ENCODE measurements around the gene CLMP.
"Not testable (repeated sequence)": the region's sequence is repeated elsewhere in the genome, so short reads cannot be mapped to it uniquely, and the experiment has no call there.

The CLMP gene

GRCh38 chr11:123132881-123133280 is 62.2 kb downstream of the CLMP start:
- no peak for DNase-seq (ENCODE audit: low read depth in 2 of 2)

DNA sequence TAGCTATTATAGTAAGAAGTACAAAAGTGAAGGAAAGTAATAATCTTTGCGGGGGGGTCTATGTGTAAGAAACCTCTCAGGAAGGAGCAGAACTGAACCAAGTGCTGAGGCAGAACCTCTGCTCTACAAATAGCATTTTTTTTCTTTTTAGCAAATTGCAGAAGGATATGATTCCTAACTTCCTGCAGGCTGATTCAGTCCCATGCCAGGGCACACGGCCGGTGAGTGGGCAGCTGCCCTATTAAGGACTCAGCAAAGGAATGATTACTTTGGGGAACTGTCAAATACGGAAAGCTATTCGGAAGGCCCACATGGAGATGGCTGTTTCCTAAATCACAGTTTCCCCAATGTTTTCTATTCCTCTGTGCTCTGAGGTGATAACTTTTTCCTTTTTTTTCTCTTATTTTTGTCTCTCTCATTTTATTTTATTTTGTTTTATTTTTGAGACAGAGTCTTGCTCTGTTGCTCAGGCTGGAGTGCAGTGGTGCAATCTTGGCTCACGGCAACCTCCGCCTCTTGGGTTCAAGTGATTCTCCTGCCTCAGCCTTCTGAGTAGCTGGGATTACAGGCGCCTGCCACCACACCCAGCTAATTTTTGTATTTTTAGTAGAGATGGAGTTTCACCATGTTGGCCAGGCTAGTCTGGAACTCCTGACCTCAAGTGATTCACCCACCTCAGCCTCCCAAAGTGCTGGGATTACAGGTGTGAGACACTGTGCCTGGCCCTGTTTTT is 62.8 kb downstream of the CLMP start:
- not testable (repeated sequence) for DNase-seq (ENCODE audit: low read depth in 2 of 2)

GRCh38 chr11:123129920-123130319 is 65.1 kb downstream of the CLMP start:
- no peak for DNase-seq (ENCODE audit: low read depth in 2 of 2)

- DNase-seq (ENCODE audit: low read depth in 2 of 2), result no peak
Observed at GRCh38 chr11:123125169-123125568, 69.9 kb downstream of the CLMP start.

DNA sequence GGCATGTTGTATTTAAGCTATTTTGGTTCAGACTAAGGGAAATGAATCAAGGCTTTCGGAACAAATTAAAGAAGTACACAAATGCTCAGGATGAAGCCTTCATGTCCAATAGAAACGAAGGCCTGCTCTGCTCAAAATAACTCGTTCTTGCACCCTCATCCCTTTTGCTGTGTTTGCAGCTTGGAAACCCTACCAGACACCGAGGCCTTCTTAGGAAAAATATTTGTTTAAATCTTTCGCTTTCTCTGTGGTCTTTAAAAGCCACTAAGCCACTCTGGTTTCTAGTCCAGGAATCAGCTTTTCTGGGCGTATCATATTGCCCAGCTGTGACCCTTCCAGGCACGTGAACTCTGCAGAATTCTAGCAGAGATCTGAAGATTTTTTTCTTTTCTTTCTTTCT is 72.2 kb downstream of the CLMP start:
- no peak for DNase-seq (ENCODE audit: low read depth in 2 of 2)

GRCh38 chr11:123122341-123122740 is 72.7 kb downstream of the CLMP start:
- no peak for DNase-seq (ENCODE audit: low read depth in 2 of 2)

GRCh38 chr11:123116486-123116885 is 78.6 kb downstream of the CLMP start:
- DNase-seq (ENCODE audit: low read depth in 2 of 2), result no peak

DNA sequence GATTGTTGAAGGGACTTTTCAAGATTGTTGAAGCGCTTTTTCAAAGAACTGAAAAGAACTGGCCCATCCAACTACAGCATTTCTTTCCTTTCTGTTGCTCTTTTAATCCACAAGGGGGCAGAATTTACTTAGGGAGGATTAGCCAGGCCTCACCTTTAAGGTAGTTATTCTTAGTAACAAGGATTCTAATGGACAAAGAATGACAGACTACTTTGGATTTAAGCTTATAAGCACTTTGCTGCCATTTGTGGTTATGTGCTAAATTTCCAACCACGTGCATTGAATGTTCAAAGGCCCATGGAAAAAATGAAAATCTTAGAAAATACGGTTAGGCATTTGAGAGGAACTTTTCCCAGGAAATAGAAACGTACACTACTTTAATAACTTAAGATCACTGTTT is 83.6 kb downstream of the CLMP start:
- no peak for DNase-seq (ENCODE audit: low read depth in 2 of 2)

GRCh38 chr11:123110397-123110796 is 84.7 kb downstream of the CLMP start:
- no peak for DNase-seq (ENCODE audit: low read depth in 2 of 2)

DNA sequence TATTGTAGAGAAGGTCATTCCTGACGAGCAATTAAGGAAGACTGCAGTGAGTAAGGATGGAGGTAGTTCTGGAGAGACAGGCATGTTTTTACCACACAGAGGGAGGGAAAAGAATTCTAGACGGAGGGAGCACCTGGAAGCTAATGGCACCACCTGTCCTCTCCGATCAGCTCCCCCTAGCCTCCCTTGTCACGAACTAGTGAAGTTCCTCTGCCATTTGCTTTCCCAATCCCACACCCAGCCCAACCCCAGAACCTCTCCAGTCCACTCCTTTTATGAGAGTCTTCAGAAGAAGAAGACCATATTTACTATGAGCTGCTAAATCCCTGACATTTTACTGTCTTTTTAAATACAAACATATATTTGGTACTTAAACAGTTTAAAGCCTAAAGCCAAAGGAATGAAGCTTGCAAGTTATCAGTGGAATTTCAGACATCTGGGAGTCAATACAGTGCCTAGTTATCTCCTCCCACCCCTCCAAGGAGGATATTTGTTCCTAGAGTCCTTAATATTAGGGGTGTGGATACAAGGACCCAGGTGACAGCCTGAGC is 87.0 kb downstream of the CLMP start:
- no peak for DNase-seq (ENCODE audit: low read depth in 2 of 2)

GRCh38 chr11:123104697-123105096 is 90.4 kb downstream of the CLMP start:
- no peak for DNase-seq (ENCODE audit: low read depth in 2 of 2)

DNA sequence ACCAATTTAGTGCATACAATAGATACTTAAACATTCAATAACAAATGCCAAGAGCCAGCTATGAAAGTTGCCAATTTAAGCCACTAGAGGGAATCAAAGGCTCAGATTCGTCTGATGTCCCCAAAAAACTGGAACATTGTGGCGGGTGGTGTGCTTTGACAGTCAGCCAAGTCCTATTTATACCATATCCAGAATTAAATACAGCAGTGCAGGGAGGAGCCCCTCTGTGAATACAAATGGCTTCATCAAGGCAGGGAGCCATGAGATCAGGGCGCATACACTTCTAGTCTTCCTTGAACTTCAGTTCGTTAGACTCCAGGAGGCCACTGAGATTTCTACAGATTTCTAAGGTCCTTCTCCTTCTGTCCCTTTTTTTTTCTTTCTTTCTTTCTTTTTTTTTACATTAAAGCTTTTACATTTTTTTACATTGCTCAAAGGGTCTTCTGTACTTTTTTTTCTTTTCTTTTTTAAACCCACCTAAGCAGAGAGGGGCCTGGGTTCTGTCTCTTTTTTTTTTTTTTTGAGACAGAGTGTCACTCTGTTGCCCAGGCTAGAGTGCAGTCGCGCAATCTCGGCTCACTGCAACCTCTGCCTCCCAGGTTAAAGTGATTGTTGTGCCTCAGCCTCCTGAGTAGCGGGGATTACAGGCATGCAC is 91.6 kb downstream of the CLMP start:
- peak in 1 of 2 donors; percentile 4 for DNase-seq (ENCODE audit: low read depth in 2 of 2)

- no peak for DNase-seq (ENCODE audit: low read depth in 2 of 2)
Observed at GRCh38 chr11:123100379-123101085, 94.5 kb downstream of the CLMP start.

GRCh38 chr11:123098990-123099389 is 96.1 kb downstream of the CLMP start:
- DNase-seq (ENCODE audit: low read depth in 2 of 2), result no peak

GRCh38 chr11:123093739-123094138 is 101.3 kb downstream of the CLMP start:
- no peak for DNase-seq (ENCODE audit: low read depth in 2 of 2)

DNA sequence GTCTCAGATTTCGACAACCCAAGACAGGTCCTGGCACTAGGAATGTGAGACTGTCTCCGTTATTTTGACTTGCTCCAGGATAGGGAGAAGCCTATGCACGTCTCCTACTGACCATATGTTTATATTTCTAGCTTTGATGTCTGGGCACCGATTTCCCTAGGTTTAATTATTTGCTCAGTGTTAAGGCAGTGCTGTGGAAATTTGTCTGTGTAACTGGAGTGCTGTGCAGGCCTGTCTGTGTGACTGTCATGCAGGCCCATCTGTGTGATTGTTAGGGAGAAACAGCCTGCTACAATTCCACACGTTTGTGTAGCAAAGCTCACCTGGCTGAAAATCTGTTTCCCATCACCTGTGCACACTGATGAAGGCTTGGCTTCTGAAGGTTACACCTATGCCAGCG is 103.5 kb downstream of the CLMP start:
- DNase-seq (ENCODE audit: low read depth in 2 of 2), result no peak

DNA sequence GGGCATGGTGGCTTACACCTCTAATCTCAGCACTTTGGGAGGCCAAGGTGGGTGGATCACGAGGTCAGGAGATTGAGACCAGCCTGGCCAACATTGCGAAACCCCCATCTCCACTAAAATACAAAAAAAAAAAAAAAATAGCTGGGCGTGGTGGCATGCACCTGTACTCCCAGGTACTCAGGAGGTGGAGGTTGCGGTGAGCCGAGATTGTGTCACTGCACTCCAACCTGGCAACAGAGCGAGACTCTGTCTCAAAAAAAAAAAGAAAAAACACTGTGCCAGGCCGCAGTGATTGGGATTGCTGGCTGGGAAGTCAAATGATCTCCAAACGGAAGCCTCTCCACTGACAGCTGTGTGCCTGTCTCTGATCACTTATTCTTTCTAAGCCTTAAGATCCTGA is 104.9 kb downstream of the CLMP start:
- DNase-seq (ENCODE audit: low read depth in 2 of 2), result not testable (repeated sequence)

DNA sequence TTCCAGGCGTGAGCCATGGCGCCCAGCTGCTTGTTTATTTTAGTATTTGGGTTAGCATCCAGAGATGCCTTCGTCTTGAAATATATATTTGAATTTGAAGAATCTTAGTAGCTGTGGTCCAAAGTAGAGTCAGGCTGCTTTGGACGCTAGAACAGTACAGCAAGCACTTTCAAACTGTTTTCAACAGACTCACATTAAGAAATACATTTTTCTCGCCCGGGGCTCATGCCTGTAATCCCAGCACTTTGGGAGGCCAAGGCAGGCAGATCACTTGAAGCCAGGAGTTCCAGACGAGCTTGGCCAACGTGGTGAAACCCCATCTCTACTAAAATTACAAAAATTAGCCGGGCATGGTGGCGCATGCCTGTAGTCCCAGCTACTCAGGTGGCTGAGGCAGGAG is 106.2 kb downstream of the CLMP start:
- not testable (repeated sequence) for DNase-seq (ENCODE audit: low read depth in 2 of 2)

- not testable (repeated sequence) for DNase-seq (ENCODE audit: low read depth in 2 of 2)
Observed at GRCh38 chr11:123087657-123088056, 107.4 kb downstream of the CLMP start.

- no peak for DNase-seq (ENCODE audit: low read depth in 2 of 2)
Observed at GRCh38 chr11:123086305-123086704, 108.7 kb downstream of the CLMP start.

GRCh38 chr11:123085497-123085896 is 109.6 kb downstream of the CLMP start:
- no peak for DNase-seq (ENCODE audit: low read depth in 2 of 2)

- DNase-seq (ENCODE audit: low read depth in 2 of 2), result no peak
Observed at GRCh38 chr11:123084454-123084853, 110.6 kb downstream of the CLMP start.

DNA sequence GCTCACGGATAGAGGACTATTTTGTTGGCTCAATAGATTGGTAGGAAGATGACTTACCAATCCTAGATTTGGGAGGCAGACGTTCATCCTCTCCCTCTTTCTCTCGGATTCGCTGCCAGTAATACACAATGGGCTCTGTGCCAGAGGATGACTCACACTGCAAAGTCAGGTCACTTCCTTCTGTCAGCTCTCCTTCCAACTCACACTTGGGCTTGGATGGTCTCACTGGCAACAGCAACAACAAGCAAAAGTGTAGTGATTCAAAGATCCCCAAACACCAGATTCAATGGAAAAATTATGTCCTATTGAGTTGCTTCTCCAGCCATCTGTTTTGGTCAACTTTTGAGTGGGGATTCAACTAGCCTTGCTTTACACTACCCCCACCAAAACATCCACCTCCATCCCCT is 111.4 kb downstream of the CLMP start:
- DNase-seq (ENCODE audit: low read depth in 2 of 2), result peak; percentile 21 to 30
